ENCODE measurements around the gene PRSS27. TPM values are rescaled to one million over a fixed set of nuclear protein-coding genes. Genes with fewer than 3 reads are reported as not detected.

PRSS27 gene
- total RNA-seq, 1 donor from 2014 or later = 3.1 TPM

DNA sequence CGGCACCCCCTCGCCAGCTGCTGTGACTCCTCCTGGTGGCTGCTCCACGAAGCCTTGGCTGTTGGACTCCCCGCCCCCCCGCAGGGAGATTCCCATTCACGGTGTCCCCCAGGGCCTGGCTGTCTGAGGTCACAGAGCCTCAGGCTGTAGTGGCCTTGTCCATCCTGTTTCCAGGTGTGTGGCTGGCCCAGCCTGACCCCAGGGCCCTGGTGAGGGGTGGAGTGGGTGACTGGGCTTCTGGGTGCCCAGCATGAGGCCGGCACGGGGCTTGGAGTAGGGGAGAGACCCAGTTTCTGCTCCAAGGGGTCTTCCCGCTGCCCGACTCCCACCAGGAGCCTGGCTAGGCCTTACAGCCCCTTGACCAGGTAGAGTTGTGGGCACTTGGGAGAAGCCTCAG lies 10.4 kb downstream of the PRSS27 start:
- DNase-seq (ENCODE audit: low spot score) = peak; percentile 87
- H3K9me3 Mint-ChIP-seq (ENCODE audit: low read depth) = no peaks in the 10 kb centered on the region

DNA sequence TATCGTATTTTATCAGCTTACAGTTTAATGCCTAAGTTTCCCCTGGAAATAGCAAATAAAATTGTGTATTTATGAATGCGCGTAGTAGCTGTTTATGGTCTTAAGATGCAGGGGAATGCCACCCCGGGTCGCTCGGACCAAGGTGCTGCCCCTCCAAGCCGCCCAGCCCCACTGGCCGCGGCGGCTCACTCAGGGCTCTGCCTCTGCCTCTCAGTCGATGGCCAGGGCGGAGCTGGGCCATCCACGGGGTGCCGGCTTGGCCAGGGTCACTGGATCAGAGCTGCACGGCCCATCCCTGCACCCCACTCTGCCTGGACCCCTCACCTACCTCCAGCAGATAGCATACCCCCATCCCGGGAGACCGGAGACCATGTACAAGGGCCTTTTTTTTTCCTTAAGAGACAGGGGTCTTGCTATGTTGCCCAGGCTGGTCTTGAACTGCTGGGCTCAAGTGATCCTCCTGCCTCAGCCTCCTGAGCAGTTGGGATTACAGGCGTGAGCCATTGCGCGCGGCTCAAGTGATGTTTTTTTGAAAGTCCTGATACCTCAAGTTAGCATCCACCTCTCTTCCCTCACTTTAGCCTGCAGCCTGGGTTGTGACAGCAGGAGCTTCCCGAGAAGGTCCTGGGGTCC lies 11.0 kb downstream of the PRSS27 start:
- Mint-ChIP-seq H3K27me3 (ENCODE audit: low read depth) (no peaks in the 10 kb centered on the region), H3K9me3 (ENCODE audit: low read depth) (no peaks in the 10 kb centered on the region), H3K36me3 (ENCODE audit: low read depth) (peaks cover 4% of the 10 kb centered on the region), H3K4me1 (ENCODE audit: low read depth) (no peaks in the 10 kb centered on the region), H3K4me3 (ENCODE audit: unreplicated experiment) (no peak overlapping the region), H3K27ac (ENCODE audit: unreplicated experiment) (no peak overlapping the region)
- peak; percentile 86 for DNase-seq (ENCODE audit: low spot score)
- TF ChIP-seq, protein P1, sequence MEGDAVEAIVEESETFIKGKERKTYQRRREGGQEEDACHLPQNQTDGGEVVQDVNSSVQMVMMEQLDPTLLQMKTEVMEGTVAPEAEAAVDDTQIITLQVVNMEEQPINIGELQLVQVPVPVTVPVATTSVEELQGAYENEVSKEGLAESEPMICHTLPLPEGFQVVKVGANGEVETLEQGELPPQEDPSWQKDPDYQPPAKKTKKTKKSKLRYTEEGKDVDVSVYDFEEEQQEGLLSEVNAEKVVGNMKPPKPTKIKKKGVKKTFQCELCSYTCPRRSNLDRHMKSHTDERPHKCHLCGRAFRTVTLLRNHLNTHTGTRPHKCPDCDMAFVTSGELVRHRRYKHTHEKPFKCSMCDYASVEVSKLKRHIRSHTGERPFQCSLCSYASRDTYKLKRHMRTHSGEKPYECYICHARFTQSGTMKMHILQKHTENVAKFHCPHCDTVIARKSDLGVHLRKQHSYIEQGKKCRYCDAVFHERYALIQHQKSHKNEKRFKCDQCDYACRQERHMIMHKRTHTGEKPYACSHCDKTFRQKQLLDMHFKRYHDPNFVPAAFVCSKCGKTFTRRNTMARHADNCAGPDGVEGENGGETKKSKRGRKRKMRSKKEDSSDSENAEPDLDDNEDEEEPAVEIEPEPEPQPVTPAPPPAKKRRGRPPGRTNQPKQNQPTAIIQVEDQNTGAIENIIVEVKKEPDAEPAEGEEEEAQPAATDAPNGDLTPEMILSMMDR (IDR thresholded peaks at IDR 0.05) = no peak

More for the DNA sequence above, 10.4 kb downstream of the PRSS27 start:
- no peaks in the 10 kb centered on the region for H3K27me3 Mint-ChIP-seq (ENCODE audit: low read depth)
- H3K27ac Mint-ChIP-seq (ENCODE audit: unreplicated experiment) = no peak overlapping the region
- H3K4me3 Mint-ChIP-seq (ENCODE audit: unreplicated experiment) = no peak overlapping the region
- no peaks in the 10 kb centered on the region for H3K4me1 Mint-ChIP-seq (ENCODE audit: low read depth)
- peaks cover 4% of the 10 kb centered on the region for H3K36me3 Mint-ChIP-seq (ENCODE audit: low read depth)
- TF ChIP-seq, protein P1 (IDR thresholded peaks at IDR 0.05) = no peak

DNA sequence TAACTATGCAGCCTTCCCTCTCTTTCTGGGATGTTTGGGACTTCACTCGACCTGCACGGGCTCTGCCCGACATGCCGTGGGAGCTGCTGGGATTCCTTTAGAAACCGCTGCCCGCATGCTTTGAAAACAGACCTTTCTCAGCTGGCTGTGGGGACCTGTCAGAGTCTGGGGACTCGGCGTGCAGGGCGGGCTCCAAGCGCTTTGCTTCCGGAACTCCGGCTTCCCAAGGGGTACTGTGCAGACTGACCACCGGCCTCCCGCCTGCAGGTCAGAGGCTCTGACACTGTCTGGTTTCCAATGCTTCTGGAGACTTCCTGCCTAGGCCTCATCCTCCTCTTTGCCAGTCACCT lies 11.8 kb downstream of the PRSS27 start:
- no peaks in the 10 kb centered on the region for H3K9me3 Mint-ChIP-seq (ENCODE audit: low read depth)
- H3K36me3 Mint-ChIP-seq (ENCODE audit: low read depth) = peaks cover 4% of the 10 kb centered on the region
- TF ChIP-seq, protein P1 (IDR thresholded peaks at IDR 0.05) = no peak
- no peaks in the 10 kb centered on the region for H3K27me3 Mint-ChIP-seq (ENCODE audit: low read depth)
- no peak overlapping the region for H3K4me3 Mint-ChIP-seq (ENCODE audit: unreplicated experiment)
- DNase-seq (ENCODE audit: low spot score) = no peak
- H3K4me1 Mint-ChIP-seq (ENCODE audit: low read depth) = no peaks in the 10 kb centered on the region
- H3K27ac Mint-ChIP-seq (ENCODE audit: unreplicated experiment) = no peak overlapping the region

DNA sequence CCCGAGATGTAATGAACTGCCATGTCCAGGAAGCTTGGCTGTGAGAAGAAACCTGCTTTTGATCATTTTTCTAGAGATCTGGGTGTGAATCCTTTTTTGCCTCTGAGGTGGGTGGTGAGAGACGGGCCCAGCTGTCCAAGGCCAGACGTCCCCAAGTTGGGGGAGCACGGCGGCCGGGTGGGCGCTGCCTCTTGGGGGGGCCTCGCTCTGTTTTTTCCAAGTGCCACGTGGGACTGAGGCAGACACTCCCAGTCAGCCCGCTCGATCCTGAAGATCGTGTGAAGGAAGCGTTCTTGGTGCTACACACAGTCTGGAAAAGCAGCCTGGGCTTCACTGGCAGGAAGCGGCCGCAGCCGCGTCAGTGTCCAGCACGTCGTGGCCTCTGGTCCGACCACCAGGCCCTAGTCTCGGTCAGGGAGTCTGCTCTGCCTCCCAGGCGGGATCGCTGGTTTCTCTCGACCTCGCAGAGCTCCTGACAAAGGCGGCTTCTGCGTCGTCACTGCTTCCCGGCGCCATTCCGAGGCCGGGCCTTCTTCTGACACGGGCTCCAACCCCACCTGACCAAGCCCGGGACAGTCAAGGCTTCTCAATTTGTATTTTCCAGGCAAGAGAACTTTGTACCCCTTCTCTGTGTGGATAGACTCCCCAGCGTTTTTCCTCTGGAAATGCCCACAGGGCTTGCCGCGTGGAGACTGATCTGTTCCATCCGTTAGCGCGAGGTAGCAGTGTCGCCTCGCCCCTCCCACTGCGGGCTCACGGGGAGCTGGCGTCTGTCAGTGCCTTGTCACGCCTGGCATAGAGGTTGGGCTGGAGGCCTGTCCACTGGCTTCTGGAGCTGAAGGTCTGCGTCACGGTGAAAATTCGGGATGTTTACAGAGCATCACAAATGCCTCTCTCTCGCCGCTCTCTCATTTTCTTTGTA lies 12.4 kb downstream of the PRSS27 start:
- Mint-ChIP-seq H3K27ac (ENCODE audit: unreplicated experiment) (no peak overlapping the region), H3K36me3 (ENCODE audit: low read depth) (peaks cover 4% of the 10 kb centered on the region), H3K27me3 (ENCODE audit: low read depth) (no peaks in the 10 kb centered on the region), H3K9me3 (ENCODE audit: low read depth) (no peaks in the 10 kb centered on the region), H3K4me3 (ENCODE audit: unreplicated experiment) (no peak overlapping the region), H3K4me1 (ENCODE audit: low read depth) (no peaks in the 10 kb centered on the region)
- no peak for DNase-seq (ENCODE audit: low spot score)
- TF ChIP-seq, protein P1 (IDR thresholded peaks at IDR 0.05) = no peak

DNA sequence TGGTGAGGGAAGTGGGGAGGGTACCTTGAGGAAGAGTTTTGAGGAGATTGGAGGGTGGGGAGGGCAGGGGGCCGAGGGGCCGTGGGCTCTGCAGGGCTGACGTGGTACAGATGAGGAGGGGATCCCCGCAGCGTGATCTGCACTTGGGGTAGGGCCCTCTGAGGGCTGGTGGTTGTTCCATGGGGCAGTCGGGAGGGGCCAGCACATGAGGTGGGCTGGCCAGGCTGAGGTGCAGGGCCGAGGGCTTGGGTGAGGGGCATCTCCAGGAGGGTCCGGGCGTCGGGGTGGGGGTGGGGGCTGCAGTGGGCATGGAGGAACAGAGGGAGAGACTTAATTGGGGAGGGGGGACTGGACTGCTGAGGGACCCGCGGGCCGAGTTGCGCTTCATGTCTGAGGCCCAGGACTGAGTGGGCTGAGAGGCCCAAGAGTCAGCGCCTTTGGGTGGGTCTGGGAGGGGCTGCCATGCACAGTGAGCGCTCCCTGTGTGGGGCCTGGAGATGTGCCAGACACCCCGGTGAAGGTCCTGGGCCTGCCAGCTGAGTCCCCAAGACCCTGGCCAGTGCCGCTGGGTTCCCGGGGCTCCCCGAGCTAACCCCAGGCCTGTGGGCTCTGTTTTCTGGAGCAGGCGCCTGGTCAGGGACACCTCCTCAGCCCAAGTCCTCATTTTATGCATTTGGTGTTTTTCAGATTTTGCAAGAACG lies 13.3 kb downstream of the PRSS27 start:
- TF ChIP-seq, protein P1 (IDR thresholded peaks at IDR 0.05) = no peak
- H3K27ac Mint-ChIP-seq (ENCODE audit: unreplicated experiment) = no peak overlapping the region
- DNase-seq (ENCODE audit: low spot score) = no peak
- H3K4me3 Mint-ChIP-seq (ENCODE audit: unreplicated experiment) = no peak overlapping the region
- peaks cover 6% of the 10 kb centered on the region for H3K36me3 Mint-ChIP-seq (ENCODE audit: low read depth)
- no peaks in the 10 kb centered on the region for H3K9me3 Mint-ChIP-seq (ENCODE audit: low read depth)
- no peaks in the 10 kb centered on the region for H3K4me1 Mint-ChIP-seq (ENCODE audit: low read depth)
- H3K27me3 Mint-ChIP-seq (ENCODE audit: low read depth) = no peaks in the 10 kb centered on the region
